ENCODE measurements around the gene ZBTB45.
"Not testable (repeated sequence)": the region's sequence is repeated elsewhere in the genome, so short reads cannot be mapped to it uniquely, and the experiment has no call there.

ZBTB45 gene

DNA sequence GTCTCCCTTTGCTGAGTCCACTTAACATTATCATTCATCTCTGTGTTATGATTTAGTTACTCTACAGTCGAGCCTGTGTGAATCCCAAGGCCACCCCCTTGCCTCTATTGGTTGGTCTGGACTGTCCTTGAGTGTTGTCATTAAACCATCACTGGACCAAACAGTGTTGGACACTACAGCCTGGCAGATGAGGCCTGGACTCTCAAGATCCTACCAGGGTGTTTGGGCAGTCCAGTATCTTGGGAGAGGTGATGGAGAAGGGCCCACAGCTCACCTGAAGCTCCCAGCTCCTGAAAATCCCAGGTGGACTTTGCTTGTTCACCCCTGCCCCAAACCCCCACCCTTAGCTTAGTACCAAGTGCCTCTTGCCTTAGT lies 31.5 kb upstream of the ZBTB45 start:
- in situ Hi-C loops (cut with HindIII; ENCODE audit: low pct_unique_long_range_greater_than_20kb, low sequenced_read_pairs): no loop called here
- TF ChIP-seq JUND (IDR thresholded peaks at IDR 0.05; ENCODE audit: low read depth): no peak
- no peak for DNase-seq (ENCODE audit: low read depth in 1 of 2, low spot score in 1 of 2)

- no peak for DNase-seq (ENCODE audit: low read depth in 1 of 2, low spot score in 1 of 2)
- no peak for TF ChIP-seq JUND (IDR thresholded peaks at IDR 0.05; ENCODE audit: low read depth)
- in situ Hi-C loops (cut with HindIII; ENCODE audit: low pct_unique_long_range_greater_than_20kb, low sequenced_read_pairs): no loop called here
These were observed 30.9 kb upstream of the ZBTB45 start for GRCh38 chr19:58550362-58551122.

DNA sequence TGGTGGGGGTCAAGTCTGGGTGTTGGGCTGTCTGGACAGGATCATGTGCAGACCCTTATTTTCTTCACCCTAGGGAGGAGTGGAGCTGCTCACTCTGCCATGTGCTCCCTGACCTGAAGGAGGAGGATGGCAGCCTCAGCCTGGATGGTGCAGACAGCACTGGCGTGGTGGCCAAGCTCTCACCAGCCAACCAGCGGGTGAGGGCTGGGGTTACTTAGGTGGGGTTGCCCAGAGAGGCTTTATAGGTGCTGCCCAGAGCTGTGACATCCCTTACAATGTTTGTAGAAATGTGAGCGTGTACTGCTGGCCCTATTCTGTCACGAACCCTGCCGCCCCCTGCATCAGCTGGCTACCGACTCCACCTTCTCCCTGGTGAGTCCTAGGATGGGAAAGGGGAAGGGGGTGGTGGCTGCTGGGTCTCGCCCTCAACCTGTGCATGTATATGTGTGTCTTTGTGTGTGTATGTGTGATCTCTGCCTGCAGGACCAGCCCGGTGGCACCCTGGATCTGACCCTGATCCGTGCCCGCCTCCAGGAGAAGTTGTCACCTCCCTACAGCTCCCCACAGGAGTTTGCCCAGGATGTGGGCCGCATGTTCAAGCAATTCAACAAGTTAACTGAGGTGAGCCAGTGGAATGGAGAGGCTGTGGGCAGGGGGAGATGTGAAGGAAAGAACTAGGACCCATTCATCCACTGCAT lies 30.2 kb upstream of the ZBTB45 start:
- no peak for TF ChIP-seq JUND (IDR thresholded peaks at IDR 0.05; ENCODE audit: low read depth)
- DNase-seq (ENCODE audit: low read depth in 1 of 2, low spot score in 1 of 2): no peak
- in situ Hi-C loops (cut with HindIII; ENCODE audit: low pct_unique_long_range_greater_than_20kb, low sequenced_read_pairs): no loop called here

- in situ Hi-C loops (cut with HindIII; ENCODE audit: low pct_unique_long_range_greater_than_20kb, low sequenced_read_pairs): no loop called here
- no peak for TF ChIP-seq JUND (IDR thresholded peaks at IDR 0.05; ENCODE audit: low read depth)
These were observed 29.5 kb upstream of the ZBTB45 start for GRCh38 chr19:58548859-58549663.

GRCh38 chr19:58547323-58548312 lies 28.0 kb upstream of the ZBTB45 start:
- no peak for DNase-seq (ENCODE audit: low read depth in 1 of 2, low spot score in 1 of 2)
- in situ Hi-C loops (cut with HindIII; ENCODE audit: low pct_unique_long_range_greater_than_20kb, low sequenced_read_pairs): no loop called here
- TF ChIP-seq JUND (IDR thresholded peaks at IDR 0.05; ENCODE audit: low read depth): no peak

More at GRCh38 chr19:58548859-58549663, 29.5 kb upstream of the ZBTB45 start:
- no peak for DNase-seq (ENCODE audit: low read depth in 1 of 2, low spot score in 1 of 2)

- in situ Hi-C loops (cut with HindIII; ENCODE audit: low pct_unique_long_range_greater_than_20kb, low sequenced_read_pairs): no loop called here
- no peak for TF ChIP-seq JUND (IDR thresholded peaks at IDR 0.05; ENCODE audit: low read depth)
- no peak for DNase-seq (ENCODE audit: low read depth in 1 of 2, low spot score in 1 of 2)
These were observed 26.5 kb upstream of the ZBTB45 start for GRCh38 chr19:58546019-58546530.

- no peak for DNase-seq (ENCODE audit: low read depth in 1 of 2, low spot score in 1 of 2)
- in situ Hi-C loops (cut with HindIII; ENCODE audit: low pct_unique_long_range_greater_than_20kb, low sequenced_read_pairs): no loop called here
- no peak for TF ChIP-seq JUND (IDR thresholded peaks at IDR 0.05; ENCODE audit: low read depth)
These were observed 25.8 kb upstream of the ZBTB45 start for GRCh38 chr19:58545286-58546018.

- peak in 1 of 2 experiments; percentile 65 for DNase-seq (ENCODE audit: low read depth in 1 of 2, low spot score in 1 of 2)
- in situ Hi-C loops (cut with HindIII; ENCODE audit: low pct_unique_long_range_greater_than_20kb, low sequenced_read_pairs): no loop called here
- TF ChIP-seq JUND (IDR thresholded peaks at IDR 0.05; ENCODE audit: low read depth): no peak
These were observed 25.1 kb upstream of the ZBTB45 start for GRCh38 chr19:58544591-58545285.

DNA sequence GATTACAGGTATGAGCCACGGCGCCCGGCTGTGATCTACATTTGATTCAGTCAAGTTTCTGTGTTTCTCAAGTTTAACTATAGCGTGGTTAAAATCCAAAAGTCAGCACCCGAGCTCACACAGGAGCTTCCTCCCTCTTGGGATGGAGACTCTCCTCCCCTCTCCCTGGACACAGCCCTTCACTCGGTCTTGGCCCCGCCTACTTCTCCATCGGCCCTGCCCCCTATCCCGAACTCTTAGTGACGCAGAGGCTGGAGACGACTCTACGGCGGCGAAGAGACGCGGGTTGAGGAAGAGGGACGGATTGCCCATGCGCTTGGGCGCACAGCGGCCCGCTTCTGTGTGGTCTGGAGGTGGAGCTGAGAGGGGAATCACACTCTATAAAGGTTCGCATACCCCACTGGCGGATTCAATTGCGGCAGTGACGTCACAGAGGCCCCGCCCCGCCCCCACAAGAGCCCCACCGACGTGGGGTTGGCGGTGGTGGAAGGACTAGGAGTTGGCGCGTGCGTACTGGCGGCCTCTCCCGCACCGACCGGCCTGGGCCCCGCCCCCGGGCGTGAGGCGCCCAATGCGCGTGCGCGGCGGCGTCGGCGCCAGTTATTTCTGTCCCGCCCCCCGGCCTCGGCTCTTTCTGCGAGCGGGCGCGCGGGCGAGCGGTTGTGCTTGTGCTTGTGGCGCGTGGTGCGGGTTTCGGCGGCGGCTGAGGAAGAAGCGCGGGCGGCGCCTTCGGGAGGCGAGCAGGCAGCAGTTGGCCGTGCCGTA lies 24.4 kb upstream of the ZBTB45 start, which contains the start of gene TRIM28:
Gene TRIM28, plus strand, starts transcription at position 239 of the 765 bp plus-strand sequence. CDS start 694 bp downstream, outside the sequence.
- DNase-seq (ENCODE audit: low read depth in 1 of 2, low spot score in 1 of 2): peak; percentile 96 to 98
- in situ Hi-C loops (cut with HindIII; ENCODE audit: low pct_unique_long_range_greater_than_20kb, low sequenced_read_pairs): no loop called here

DNA sequence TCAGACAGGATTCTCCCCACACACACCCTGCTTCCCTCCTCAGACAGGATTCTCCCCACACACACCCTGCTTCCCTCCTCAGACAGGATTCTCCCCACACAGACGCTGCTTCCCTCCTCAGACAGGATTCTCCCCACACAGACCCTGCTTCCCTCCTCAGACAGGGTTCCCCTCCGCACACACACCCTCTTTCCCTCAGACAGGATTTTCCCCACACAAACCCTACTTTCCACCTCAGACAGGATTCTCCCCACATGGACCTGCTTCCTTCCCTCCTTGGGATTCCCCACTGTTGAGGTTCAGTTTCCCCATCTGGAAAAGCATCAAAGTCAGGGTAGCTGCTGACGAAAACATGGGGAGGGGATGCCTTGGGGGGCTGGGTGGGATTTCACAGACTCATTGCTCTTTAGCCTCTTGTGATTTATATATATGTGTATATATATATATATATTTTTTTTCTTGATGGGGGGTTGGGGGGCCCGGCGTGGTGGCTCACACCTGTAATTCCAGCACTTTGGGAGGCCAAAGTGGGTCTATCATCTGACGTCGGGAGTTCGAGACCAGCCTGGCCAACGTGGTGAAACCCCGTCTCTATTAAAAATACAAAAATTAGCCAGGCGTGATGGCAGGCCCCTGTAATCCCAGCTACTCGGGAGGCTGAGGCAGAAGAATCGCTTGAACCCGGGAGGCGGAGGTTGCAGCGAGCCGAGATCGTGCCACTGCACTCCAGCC lies 23.2 kb upstream of the ZBTB45 start:
- in situ Hi-C loops (cut with HindIII; ENCODE audit: low pct_unique_long_range_greater_than_20kb, low sequenced_read_pairs); DNase-seq (ENCODE audit: low read depth in 1 of 2, low spot score in 1 of 2): not testable (repeated sequence)

More for the DNA sequence above, 24.4 kb upstream of the ZBTB45 start, which contains the start of gene TRIM28:
- TF ChIP-seq JUND (IDR thresholded peaks at IDR 0.05; ENCODE audit: low read depth): no peak

GRCh38 chr19:58539169-58539559 lies 19.6 kb upstream of the ZBTB45 start:
- DNase-seq (ENCODE audit: low read depth in 1 of 2, low spot score in 1 of 2); in situ Hi-C loops (cut with HindIII; ENCODE audit: low pct_unique_long_range_greater_than_20kb, low sequenced_read_pairs): not testable (repeated sequence)

Data from T47D (cell line).